RWPE1 (cell line): ENCODE results near the gene SBK2.

Experiments
- CTCF ChIA-PET: fragments of 350-600 bp; sonication (Branson Sonifier 250); formaldehyde crosslinking; extraction: SDS; loops from one replicate; lab custom pipeline; 2021; lab: Yijun Ruan, JAX
- POLR2A ChIA-PET: fragments of 400-600 bp; formaldehyde crosslinking; extraction: SDS; loops from one replicate; lab custom pipeline; 2020; ENCODE audit warnings: antibody characterized with exemption; ENCODE audit not compliant: low non-redundant PET; lab: Yijun Ruan, JAX
- DNase-seq: peaks from one replicate; pipeline ENCODE4 v3.0.0; 2012; ENCODE audit warnings: low spot score
- H3K27ac ChIP-seq: fragments of 450-650 bp; 2 replicates; pipeline ENCODE4 v1.5.1; 2017
- CTCF ChIP-seq: fragments of 450-650 bp; conservative IDR thresholded peaks from 2 replicates; pipeline ENCODE4 v1.5.1; 2017; ENCODE audit warnings: low read depth, mild to moderate bottlenecking

The SBK2 gene

DNA sequence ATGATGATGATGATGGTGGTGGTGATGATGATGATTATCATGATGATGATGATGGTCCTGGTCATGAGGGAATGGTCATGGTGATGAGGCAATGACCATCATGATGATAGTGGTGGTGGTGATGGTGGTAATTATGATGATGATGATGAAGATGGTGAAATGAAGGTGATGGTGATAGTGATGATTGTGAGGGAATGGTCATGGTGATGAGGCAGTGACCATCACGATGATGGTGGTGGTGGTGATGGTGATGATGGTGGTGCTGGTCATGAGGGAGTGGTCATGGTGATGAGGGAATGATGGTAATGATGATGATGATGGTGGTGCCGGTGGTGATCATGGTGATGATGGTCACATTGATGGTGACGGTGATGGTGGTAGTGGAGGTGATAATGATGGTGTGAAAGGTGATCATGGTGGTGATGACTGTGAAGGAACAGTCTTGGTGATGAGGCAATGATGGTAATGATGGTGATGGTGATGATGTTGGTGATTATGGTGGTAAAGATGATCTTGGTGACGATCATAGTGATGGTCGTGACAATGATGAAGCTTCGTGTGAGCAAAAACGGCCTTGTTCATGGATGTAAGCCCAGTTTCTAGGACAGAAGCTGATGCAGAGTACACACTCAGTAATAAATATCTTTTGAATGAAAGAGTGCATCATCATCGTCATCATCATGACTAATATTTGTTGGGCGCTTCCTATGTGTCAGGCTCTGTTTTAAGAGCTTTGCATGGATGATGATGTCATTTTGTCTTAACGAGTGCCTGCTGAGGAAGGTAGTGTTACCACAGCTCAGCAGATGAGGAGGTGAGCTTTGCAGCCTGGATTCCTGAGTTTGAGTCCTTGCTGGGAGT lies 17.3 kb downstream of the SBK2 start:
- TF ChIP-seq CTCF, result no peak
- DNase-seq, result peak; percentile 28
- ChIA-PET POLR2A (no interaction called here), CTCF (interaction anchor here (1.1 kb wide), 1 partner anchor 86 kb away, joined by 3 read pairs; the partner anchor contains the start of gene ZNF865)
- H3K27ac ChIP-seq, result no peak overlapping the region

DNA sequence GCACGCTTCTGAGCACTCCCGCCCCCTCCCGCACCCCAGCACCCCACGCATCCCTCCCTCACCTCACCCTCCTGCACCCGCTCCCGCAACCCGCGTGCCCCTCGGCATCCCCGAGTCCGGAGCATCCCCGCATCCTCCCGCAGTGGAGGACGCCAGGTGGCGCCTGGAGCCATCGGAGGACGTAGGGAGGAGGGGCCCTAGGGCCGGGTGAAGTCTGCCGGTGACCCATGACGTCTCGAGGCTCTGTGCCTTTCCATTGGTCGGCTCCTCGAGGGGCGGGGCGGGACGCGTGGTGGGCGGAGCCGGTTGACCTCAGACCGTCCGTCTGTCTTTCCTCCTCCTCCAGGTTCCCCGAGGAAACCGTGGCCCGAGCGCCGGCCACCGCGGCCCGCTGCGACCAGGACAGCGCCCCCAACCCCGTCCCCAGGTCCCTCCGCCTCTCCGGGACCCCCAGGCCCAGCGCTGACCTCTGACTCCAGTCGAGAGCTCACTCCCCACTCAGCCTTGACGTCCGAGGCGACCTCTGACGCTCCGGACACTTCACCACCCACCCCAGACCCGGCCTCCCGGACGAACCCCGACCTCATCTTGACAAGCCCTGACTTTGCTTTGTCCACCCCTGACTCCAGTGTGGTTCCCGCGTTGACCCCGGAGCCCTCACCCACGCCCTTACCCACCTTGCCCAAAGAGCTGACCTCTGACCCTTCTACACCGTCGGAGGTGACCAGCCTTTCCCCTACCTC lies 19.9 kb downstream of the SBK2 start:
- peak overlapping the region; percentile 73 for H3K27ac ChIP-seq
- ChIA-PET POLR2A (interaction anchor here (0.5 kb wide), 1 partner anchor 107 kb away, joined by 4 read pairs; the partner anchor contains the start of gene ZNF784), CTCF (interaction anchor here (0.6 to 1.0 kb wide), 7 partner anchors 15 to 117 kb away, joined by 3 to 6 read pairs (median 3); no protein-coding TSS in a partner anchor)
- DNase-seq, result peak; percentile 100
- peak; percentile 88 for TF ChIP-seq CTCF

- DNase-seq, result no peak
- TF ChIP-seq CTCF, result no peak
- CTCF ChIA-PET, result no interaction called here
- no peak overlapping the region for H3K27ac ChIP-seq
- POLR2A ChIA-PET, result no interaction called here
These were observed 28.8 kb downstream of the SBK2 start for GRCh38 chr19:55508120-55508519.

DNA sequence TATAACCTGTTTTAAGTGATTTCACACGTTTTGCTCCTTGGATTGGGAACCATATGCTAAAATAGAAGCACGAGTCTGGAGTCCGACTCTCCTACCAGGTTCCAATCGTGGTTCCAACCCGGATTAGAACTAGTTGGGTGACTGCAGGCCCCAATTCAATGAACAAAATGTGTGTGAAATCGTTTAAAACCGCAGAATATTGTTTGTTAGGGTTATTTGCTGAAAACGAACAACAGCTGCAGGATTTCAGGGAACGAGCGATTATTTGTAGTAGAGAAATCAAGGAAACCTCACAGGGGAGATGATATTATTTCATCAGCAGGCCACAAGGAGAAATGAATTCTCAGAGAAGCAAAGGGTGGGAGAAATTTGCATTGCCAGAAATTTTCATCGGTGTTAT lies 32.0 kb downstream of the SBK2 start:
- DNase-seq, result no peak
- ChIA-PET POLR2A (no interaction called here), CTCF (interaction anchor here (2.3 kb wide), 1 partner anchor 38 kb away, joined by 43 read pairs; no protein-coding TSS in a partner anchor)
- no peak overlapping the region for H3K27ac ChIP-seq
- no peak for TF ChIP-seq CTCF

- peak overlapping the region; percentile 57 for H3K27ac ChIP-seq
- peak; percentile 50 for TF ChIP-seq CTCF
- DNase-seq, result no peak
- POLR2A ChIA-PET, result interaction anchor here (0.6 kb wide), 2 partner anchors 26 to 435 kb away, joined by 3 to 4 read pairs; no protein-coding TSS in a partner anchor
- CTCF ChIA-PET, result interaction anchor here (0.5 to 2.3 kb wide), 16 partner anchors 9 to 416 kb away, joined by 3 to 43 read pairs (median 5); no protein-coding TSS in a partner anchor
These were observed 32.7 kb downstream of the SBK2 start for GRCh38 chr19:55504252-55504603.

DNA sequence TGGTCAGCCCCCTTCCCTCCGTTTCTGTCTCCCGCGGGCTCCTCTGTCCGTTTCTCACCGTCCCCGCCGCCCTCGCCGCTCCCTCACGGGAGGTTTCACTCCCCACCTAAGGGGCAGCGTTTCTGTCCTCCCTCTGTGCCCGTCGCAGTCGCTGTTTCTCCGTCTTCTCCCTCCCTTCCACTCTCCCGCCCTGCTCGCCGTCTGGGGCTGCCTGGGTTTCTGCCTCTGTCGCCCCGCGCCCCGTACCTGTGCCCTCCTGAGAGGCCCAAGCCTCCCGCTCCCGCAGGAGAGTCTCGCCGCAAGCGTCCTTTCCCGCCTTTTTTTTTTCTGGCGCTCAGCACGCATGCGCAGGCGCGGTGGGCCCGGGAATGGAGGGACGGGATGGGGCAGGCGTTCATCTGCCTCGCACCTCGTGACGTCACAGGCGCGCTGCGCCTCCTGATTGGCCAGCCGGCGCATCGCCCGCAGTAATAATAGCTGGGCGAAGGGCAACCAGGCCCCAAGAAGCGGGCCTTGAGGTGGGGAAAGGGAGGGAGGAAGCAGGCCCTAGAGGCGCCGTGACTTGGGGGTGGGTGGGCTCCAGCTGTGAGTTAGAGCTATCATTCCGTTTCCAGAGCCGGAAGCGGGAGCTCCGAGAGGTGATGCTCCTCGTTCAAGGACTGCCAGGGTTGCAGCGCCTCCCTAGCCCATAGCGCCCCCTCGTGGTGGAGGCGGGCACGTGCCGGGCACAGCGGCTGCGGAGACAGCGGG lies 33.3 kb downstream of the SBK2 start:
- H3K27ac ChIP-seq, result peak overlapping the region; percentile 57
- ChIA-PET POLR2A (interaction anchor here (0.6 kb wide), 2 partner anchors 26 to 435 kb away, joined by 3 to 4 read pairs; no protein-coding TSS in a partner anchor), CTCF (interaction anchor here (0.6 to 2.3 kb wide), 19 partner anchors 9 to 437 kb away, joined by 3 to 43 read pairs (median 5); partner anchors contain the start of gene ZNF628)
- DNase-seq, result peak; percentile 99
- peak; percentile 97 for TF ChIP-seq CTCF
